ENCODE results near the gene RNU7-1.

The RNU7-1 gene

DNA sequence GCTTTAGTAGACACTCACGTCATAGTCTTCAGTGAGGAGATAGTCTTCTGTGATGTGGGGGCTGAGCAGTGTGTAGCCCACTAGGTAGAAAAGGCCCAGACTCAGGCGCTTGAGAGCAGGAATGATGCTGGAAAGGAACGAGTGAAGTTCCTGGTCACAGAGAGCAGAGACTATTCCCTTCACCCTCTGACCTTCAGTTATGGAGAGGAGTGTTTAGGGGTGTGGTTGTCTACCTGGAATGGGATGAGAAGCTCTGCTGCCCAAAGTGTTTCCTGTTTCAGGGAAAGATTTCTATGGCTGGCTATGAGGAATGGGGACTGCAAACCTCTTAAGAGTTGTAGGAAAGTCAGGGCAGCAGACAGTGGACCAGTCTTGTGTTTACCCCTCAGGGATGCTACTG, 35.8 kb downstream of the RNU7-1 start:
- H3K36me3 ChIP-seq (ENCODE audit: control insufficient read depth, insufficient read depth, low read length): peaks cover 69% of the 10 kb centered on the region
- no peak overlapping the region for H3K27ac ChIP-seq (ENCODE audit: insufficient read depth, low read length, poor library complexity, severe bottlenecking)

DNA sequence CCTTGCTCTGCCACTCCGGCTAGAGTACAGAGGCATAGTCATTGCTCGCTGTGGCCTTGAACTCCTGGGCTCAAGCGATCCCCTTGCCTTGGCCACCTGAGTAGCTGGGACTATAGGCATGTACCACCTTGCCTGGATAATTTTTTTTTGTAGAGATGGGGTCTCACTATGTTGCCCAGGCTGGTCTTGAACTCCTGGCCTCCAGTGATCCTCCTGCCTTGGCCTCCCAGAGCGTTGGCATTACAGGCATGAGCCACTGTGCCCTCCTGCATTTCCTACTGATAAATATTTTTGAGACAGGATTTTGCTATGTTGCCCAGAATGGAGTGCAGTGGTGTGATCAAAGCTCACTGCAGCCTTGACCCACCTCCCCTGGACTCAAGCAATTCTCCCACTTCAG, 36.5 kb downstream of the RNU7-1 start:
- H3K4me1 ChIP-seq (ENCODE audit: control insufficient read depth, insufficient read depth, low read length, poor library complexity, severe bottlenecking): no peaks in the 10 kb centered on the region
- no peak overlapping the region for H3K4me3 ChIP-seq (ENCODE audit: insufficient read depth, low read depth, low read length, poor library complexity, severe bottlenecking)
- DNase-seq: no peak
- H3K27ac ChIP-seq (ENCODE audit: insufficient read depth, low read length, poor library complexity, severe bottlenecking): no peak overlapping the region
- peaks cover 62% of the 10 kb centered on the region for H3K36me3 ChIP-seq (ENCODE audit: control insufficient read depth, insufficient read depth, low read length)
- no peaks in the 10 kb centered on the region for H3K27me3 ChIP-seq (replicated peaks; ENCODE audit: control insufficient read depth, insufficient read depth, low read length, poor library complexity, severe bottlenecking)
- H3K9me3 ChIP-seq (ENCODE audit: control insufficient read depth, low read length): no peaks in the 10 kb centered on the region

More for the DNA sequence above, 35.8 kb downstream of the RNU7-1 start:
- Histone ChIP-seq H3K27me3 (replicated peaks; ENCODE audit: control insufficient read depth, insufficient read depth, low read length, poor library complexity, severe bottlenecking) (no peaks in the 10 kb centered on the region), H3K9me3 (ENCODE audit: control insufficient read depth, low read length) (no peaks in the 10 kb centered on the region), H3K4me3 (ENCODE audit: insufficient read depth, low read depth, low read length, poor library complexity, severe bottlenecking) (no peak overlapping the region), H3K4me1 (ENCODE audit: control insufficient read depth, insufficient read depth, low read length, poor library complexity, severe bottlenecking) (no peaks in the 10 kb centered on the region)
- no peak for DNase-seq

DNA sequence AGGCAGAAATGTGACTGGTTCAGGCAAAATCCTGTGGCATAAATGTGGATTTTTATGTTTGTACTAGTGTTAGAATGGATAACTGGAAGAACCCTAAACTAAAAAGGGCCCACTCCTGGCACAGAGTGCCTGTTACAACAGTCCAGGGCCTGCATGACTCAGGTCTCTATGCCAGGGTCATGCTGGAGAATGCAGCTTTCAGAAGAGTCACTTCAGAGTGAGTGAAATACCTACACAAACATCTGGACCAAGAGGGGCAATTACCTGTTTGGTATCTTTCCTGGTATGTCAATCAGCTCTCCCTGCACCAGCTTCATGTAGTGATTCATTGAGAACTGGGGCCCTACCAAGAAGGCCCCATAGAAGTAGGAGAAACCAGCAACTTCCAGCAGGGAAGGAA, 37.1 kb downstream of the RNU7-1 start:
- Histone ChIP-seq H3K9me3 (ENCODE audit: control insufficient read depth, low read length) (no peaks in the 10 kb centered on the region), H3K4me1 (ENCODE audit: control insufficient read depth, insufficient read depth, low read length, poor library complexity, severe bottlenecking) (no peaks in the 10 kb centered on the region), H3K36me3 (ENCODE audit: control insufficient read depth, insufficient read depth, low read length) (peaks cover 56% of the 10 kb centered on the region), H3K4me3 (ENCODE audit: insufficient read depth, low read depth, low read length, poor library complexity, severe bottlenecking) (no peak overlapping the region), H3K27ac (ENCODE audit: insufficient read depth, low read length, poor library complexity, severe bottlenecking) (no peak overlapping the region), H3K27me3 (replicated peaks; ENCODE audit: control insufficient read depth, insufficient read depth, low read length, poor library complexity, severe bottlenecking) (no peaks in the 10 kb centered on the region)
- no peak for DNase-seq

DNA sequence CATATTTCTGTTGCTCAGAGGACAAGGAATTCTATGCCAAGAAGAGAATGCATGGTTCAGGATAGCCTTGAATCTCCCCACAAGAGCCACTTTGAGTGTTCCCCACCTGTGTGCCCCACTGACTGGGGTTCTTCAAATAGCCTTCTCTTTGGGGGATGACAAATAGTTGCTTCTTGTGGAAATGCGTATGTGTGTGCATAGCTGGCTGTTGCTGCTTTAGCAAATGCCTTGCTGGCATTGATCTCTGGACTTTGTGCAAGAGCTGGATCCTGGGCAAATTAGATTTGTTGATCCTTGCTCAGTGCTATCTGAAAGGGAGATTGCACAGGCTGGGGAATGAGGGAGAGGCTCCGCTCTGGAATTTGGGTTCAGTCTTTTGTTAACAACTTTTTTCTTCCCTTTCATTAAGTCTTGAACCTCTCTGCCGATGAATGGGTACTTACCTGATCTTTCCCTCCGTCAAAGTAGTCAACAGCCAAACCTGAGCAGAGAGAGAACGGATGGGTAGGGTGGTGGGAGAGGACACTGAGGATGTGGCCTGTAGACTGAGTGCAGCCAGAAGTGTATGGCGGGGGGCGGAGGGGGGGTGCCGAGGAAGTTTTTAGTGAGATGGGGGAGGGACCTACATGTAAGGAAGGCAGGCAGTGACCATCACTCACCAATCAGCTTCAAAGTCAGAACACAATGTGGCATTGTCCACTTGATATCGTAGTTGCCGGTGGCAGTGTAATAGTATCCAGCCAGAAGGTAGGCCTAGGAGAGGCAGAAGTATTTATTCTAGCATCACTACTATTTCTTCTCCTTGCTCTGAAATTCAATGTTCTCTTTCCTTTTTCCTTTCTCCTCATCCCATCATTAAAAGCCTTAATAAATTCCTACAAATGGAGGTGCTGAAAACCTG, 37.8 kb downstream of the RNU7-1 start:
- Histone ChIP-seq H3K27ac (ENCODE audit: insufficient read depth, low read length, poor library complexity, severe bottlenecking) (no peak overlapping the region), H3K9me3 (ENCODE audit: control insufficient read depth, low read length) (no peaks in the 10 kb centered on the region), H3K4me1 (ENCODE audit: control insufficient read depth, insufficient read depth, low read length, poor library complexity, severe bottlenecking) (no peaks in the 10 kb centered on the region), H3K27me3 (replicated peaks; ENCODE audit: control insufficient read depth, insufficient read depth, low read length, poor library complexity, severe bottlenecking) (no peaks in the 10 kb centered on the region), H3K4me3 (ENCODE audit: insufficient read depth, low read depth, low read length, poor library complexity, severe bottlenecking) (no peak overlapping the region), H3K36me3 (ENCODE audit: control insufficient read depth, insufficient read depth, low read length) (peaks cover 49% of the 10 kb centered on the region)
- no peak for DNase-seq

DNA sequence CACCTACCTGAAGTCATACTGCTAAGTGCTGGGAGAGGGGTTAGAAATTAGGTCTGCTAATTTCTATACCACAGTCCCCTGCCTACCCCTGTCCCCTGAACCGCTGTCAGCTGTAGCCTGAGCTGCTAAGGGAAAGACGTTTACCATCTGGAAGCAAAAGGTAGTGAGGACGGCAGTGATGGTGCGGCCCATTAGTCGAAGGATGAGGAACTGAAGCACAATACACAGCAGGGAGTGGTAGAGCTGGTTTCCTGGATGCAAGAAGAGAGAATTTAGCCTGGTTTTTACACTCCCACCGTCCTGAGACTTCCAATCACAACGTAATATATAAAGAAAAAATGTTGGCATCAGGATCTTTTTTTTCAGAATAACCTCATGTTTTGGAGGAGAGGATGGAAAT, 38.9 kb downstream of the RNU7-1 start:
- H3K27ac ChIP-seq (ENCODE audit: insufficient read depth, low read length, poor library complexity, severe bottlenecking): no peak overlapping the region
- H3K27me3 ChIP-seq (replicated peaks; ENCODE audit: control insufficient read depth, insufficient read depth, low read length, poor library complexity, severe bottlenecking): no peaks in the 10 kb centered on the region
- H3K4me1 ChIP-seq (ENCODE audit: control insufficient read depth, insufficient read depth, low read length, poor library complexity, severe bottlenecking): no peaks in the 10 kb centered on the region
- no peak overlapping the region for H3K4me3 ChIP-seq (ENCODE audit: insufficient read depth, low read depth, low read length, poor library complexity, severe bottlenecking)
- H3K9me3 ChIP-seq (ENCODE audit: control insufficient read depth, low read length): no peaks in the 10 kb centered on the region
- H3K36me3 ChIP-seq (ENCODE audit: control insufficient read depth, insufficient read depth, low read length): peaks cover 39% of the 10 kb centered on the region
- no peak for DNase-seq

DNA sequence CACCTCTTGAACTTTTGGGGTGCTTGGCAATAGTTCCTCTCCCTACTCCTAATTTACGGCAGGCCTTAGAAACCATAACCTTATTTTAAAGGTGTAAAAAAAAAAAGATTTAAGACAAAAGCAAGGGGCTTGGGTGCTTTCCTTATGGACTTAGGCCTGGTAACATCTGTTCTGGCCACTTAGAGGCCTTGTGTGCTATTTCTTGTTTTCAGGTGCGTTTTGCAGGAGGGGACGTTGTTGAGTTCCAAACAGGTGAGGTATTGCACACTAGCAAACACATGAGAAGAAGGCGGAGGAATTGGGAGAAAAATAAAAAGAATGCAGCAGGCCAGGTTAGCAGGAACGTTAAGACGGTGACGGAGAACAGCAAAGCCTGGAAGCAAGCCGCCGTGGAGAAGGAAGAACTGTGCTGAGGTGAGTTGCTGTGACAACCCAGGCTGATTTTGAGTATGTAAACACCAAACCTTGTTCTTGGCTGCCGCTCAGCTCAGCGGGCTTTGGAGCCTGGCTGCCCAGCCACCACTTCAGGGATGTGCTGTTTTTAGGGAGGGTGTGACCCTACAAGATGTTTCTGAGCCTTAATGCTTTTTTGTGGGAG, 44.4 kb downstream of the RNU7-1 start:
- Histone ChIP-seq H3K27ac (ENCODE audit: insufficient read depth, low read length, poor library complexity, severe bottlenecking) (no peak overlapping the region), H3K36me3 (ENCODE audit: control insufficient read depth, insufficient read depth, low read length) (peaks cover 15% of the 10 kb centered on the region)

More for the DNA sequence above, 44.4 kb downstream of the RNU7-1 start:
- Histone ChIP-seq H3K9me3 (ENCODE audit: control insufficient read depth, low read length) (no peaks in the 10 kb centered on the region), H3K27me3 (replicated peaks; ENCODE audit: control insufficient read depth, insufficient read depth, low read length, poor library complexity, severe bottlenecking) (no peaks in the 10 kb centered on the region), H3K4me3 (ENCODE audit: insufficient read depth, low read depth, low read length, poor library complexity, severe bottlenecking) (no peak overlapping the region), H3K4me1 (ENCODE audit: control insufficient read depth, insufficient read depth, low read length, poor library complexity, severe bottlenecking) (no peaks in the 10 kb centered on the region)
- DNase-seq: no peak
